Parathyroid adenoma (tissue), 2 donors: Measurements from ENCODE around the gene FNDC5.

Experiments
- H2AFZ ChIP-seq: fragments of 300-600 bp; sonication (generic); one replicate; pipeline ENCODE4 v1.7.0; 2017; ENCODE audit warnings: antibody characterized with exemption, mild to moderate bottlenecking
- H3K27ac ChIP-seq: fragments of 300-600 bp; sonication (generic); one replicate; pipeline ENCODE4 v1.7.0; 2017
- H3K27me3 ChIP-seq: fragments of 300-600 bp; sonication (generic); one replicate; pipeline ENCODE4 v1.7.0; 2017; ENCODE audit warnings: low read length; ENCODE audit not compliant: control insufficient read depth, insufficient read depth
- H3K36me3 ChIP-seq: fragments of 300-600 bp; sonication (generic); one replicate; pipeline ENCODE4 v1.7.0; 2017; ENCODE audit warnings: low read length; ENCODE audit not compliant: control insufficient read depth, insufficient read depth
- H3K4me1 ChIP-seq: fragments of 300-600 bp; sonication (generic); one replicate; pipeline ENCODE4 v1.7.0; 2017; ENCODE audit warnings: control low read depth
- H3K4me2 ChIP-seq: fragments of 300-600 bp; sonication (generic); one replicate; pipeline ENCODE4 v1.7.0; 2017; ENCODE audit warnings: low read length
- H3K4me3 ChIP-seq: fragments of 300-600 bp; sonication (generic); one replicate; pipeline ENCODE4 v1.7.0; 2017; ENCODE audit warnings: low read depth, low read length
- H3K79me2 ChIP-seq: fragments of 300-600 bp; sonication (generic); one replicate; pipeline ENCODE4 v1.7.0; 2017; ENCODE audit warnings: control low read depth
- H3K9ac ChIP-seq: fragments of 300-600 bp; sonication (generic); one replicate; pipeline ENCODE4 v1.7.0; 2017; ENCODE audit warnings: mild to moderate bottlenecking
- H3K9me3 ChIP-seq: fragments of 300-600 bp; sonication (generic); one replicate; pipeline ENCODE4 v1.7.0; 2017; ENCODE audit warnings: low read length; ENCODE audit not compliant: control insufficient read depth
- CTCF ChIP-seq: fragments of 300-600 bp; sonication (generic); IDR thresholded peaks from one replicate; pipeline ENCODE4 v1.7.0; 2017; ENCODE audit warnings: antibody characterized with exemption, mild to moderate bottlenecking
- donor health status: primary hyperparathyroidism.

FNDC5 gene

GRCh38 chr1:32886004-32886827 is 15.5 kb upstream of the FNDC5 start, which contains the start of gene HPCA:
HPCA (plus strand) TSS chr1:32886491; CDS start chr1:32888899, 2,408 bp downstream.
- peak; percentile 11 for TF ChIP-seq CTCF
- Histone ChIP-seq H3K4me1 (no peaks in the 10 kb centered on the region), H3K27ac (no peak within 1 kb of the TSS), H3K79me2 (no peaks in the 10 kb centered on the region), H3K27me3 (no peaks in the 10 kb centered on the region), H3K9me3 (no peaks in the 10 kb centered on the region), H3K4me3 (no peak within 1 kb of the TSS), H3K4me2 (no peak within 1 kb of the TSS), H3K36me3 (no peaks in the 10 kb centered on the region), H3K9ac (no peak within 1 kb of the TSS), H2AFZ (no peak within 1 kb of the TSS)

GRCh38 chr1:32885676-32886003 is 14.9 kb upstream of the FNDC5 start:
- Histone ChIP-seq H3K9ac (no peak overlapping the region), H3K27ac (no peak overlapping the region), H3K36me3 (no peaks in the 10 kb centered on the region), H3K4me3 (no peak overlapping the region), H3K4me2 (no peak overlapping the region), H3K79me2 (no peaks in the 10 kb centered on the region), H3K4me1 (no peaks in the 10 kb centered on the region), H3K9me3 (no peaks in the 10 kb centered on the region), H2AFZ (no peak overlapping the region), H3K27me3 (no peaks in the 10 kb centered on the region)
- no peak for TF ChIP-seq CTCF

- Histone ChIP-seq H3K36me3 (no peaks in the 10 kb centered on the region), H3K27ac (no peak overlapping the region), H3K4me2 (no peak overlapping the region), H3K4me3 (no peak overlapping the region), H3K27me3 (no peaks in the 10 kb centered on the region), H2AFZ (no peak overlapping the region), H3K9me3 (no peaks in the 10 kb centered on the region), H3K4me1 (no peaks in the 10 kb centered on the region), H3K79me2 (no peaks in the 10 kb centered on the region), H3K9ac (no peak overlapping the region)
- TF ChIP-seq CTCF: no peak
Observed at GRCh38 chr1:32884726-32885125, 14.0 kb upstream of the FNDC5 start.

- Histone ChIP-seq H3K4me1 (no peaks in the 10 kb centered on the region), H3K36me3 (no peaks in the 10 kb centered on the region), H3K79me2 (no peaks in the 10 kb centered on the region), H3K4me2 (no peak overlapping the region), H3K9ac (no peak overlapping the region), H3K9me3 (no peaks in the 10 kb centered on the region), H2AFZ (no peak overlapping the region), H3K27ac (no peak overlapping the region), H3K4me3 (no peak overlapping the region), H3K27me3 (no peaks in the 10 kb centered on the region)
- TF ChIP-seq CTCF: no peak
Observed at GRCh38 chr1:32884032-32884372, 13.3 kb upstream of the FNDC5 start.
